SIG-M5 (cell line): ENCODE data around the gene GBA3.

Source experiments
- DNase-seq: peaks from one replicate; lab custom pipeline; 2025; lab: John Stamatoyannopoulos, UW

The GBA3 gene

DNA sequence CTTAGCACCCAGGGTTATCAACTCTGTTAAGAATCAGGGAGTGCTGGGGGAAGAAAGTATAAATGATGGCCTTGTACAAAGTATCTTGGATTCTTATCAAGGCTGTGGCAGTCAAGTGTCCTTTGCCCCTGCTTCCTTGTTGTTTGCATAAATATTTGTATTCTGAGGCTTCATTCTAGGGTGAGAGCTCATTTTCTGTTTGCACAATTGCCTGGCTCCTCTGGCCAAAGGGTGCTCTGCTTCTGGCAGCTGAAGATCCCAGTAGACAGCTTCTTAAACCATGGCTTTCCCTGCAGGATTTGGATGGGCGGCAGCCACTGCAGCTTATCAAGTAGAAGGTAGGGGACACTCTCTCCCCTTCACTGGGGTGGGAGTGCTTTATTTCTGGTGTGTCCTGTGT is at the start of gene GBA3:
Gene GBA3, plus strand, starts transcription at position 202 of the 400 bp plus-strand sequence.
- DNase-seq: no peak

DNA sequence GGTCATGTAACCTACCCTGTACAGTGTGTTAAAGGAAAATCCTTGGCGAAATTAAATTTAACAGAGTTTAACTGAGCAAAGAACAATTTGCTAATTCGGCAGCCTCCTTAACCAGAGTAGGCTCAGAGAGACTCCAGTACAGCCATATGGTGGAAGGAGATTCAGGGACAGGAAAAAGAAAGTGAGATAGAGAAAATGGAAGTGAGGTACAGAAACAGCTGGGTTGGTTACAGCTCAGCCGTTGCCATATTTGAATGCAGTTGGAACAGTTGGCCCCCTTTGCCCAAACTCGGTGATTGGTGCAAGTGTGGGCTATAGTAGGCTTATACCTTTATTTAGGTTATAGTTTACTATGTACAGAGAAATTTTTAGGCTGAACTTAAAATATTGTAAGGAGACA is 48.8 kb upstream of the GBA3 start:
- DNase-seq: no peak

DNA sequence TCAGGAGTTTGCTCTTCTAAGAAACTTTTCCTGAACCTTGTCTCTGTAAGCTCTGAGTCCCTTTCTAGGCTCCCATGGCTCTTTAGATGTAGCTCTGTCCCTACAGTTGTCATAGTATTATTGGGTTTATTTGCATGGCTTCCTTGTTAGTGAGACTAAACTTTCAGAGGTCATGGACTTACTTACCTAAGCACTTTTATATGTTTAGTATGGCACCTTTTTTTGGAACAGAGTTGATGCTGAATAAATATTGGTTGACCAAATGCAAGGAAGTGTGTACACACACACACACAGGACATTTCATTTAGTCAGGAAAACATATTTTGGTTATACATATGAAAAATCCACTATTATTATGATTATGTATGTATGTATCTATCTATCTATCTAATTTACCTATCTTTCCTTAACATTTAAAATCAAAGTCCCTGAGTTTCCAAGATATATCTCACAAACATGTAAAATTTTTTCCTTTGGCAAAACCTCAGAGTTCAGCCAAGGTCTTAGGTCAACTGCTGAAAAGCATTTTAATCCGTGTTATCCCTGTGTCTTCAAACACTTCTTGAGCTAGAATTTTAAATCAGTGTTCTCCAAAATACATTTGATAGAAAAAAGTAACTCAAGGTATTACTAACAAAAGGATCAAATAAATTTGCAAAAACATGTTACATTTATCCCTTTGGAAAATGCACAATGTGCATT is 47.1 kb upstream of the GBA3 start:
- DNase-seq: no peak

DNA sequence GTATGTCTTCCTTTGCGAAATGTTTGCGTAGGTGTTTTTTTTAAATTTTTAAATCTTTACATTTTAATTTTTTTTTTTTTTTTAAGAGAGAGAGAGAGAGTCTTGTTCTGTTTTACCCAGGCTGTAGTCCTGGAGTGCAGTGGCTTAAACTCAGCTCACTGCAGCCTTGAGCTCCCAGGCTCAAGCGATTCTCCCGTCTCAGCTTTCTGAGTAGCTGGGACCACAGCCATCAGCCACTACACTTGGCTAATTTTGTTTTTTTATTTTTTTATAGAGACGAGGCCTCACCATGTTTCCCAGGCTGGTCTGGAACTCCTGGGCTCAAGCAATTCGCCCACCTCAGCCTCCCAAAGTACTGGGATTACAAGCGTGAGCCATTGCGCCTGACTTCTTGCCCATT is 43.7 kb upstream of the GBA3 start:
- DNase-seq: no peak

DNA sequence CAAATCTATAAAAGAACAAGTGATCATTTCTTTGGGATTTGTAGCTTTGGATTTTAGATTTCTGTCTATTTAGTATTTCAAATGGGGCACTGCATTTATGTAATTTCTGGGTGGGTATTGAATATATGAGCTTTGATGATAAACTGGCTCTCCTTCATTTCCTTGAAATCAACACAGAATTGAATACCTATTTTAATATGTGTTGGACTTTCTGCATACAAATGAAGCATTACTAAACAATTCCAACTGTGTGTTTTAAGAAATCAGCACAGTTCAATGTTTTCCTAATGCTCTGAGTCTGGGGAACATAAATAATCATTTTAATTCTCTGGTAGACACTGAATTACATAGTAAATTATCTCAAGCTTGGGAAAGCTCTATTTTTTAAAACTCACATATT is 42.0 kb upstream of the GBA3 start:
- no peak for DNase-seq

DNA sequence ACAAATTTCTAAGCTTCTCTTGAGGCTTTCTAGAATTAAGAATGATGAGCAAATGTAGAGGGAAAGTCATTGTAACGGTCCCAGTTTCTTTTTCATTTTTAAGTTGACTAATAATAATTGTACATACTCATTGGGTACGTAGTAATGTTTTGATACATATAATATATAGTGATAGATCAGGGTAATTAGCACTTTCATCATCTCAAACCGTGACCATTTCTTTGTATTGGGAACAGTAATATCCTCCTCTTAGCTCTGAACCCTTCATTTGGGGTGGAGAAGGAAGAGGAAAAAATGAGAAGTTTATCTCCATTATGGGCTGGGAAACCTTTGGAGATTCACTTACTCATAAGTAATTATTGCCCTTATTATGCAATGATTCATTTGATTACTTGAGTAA is 39.0 kb upstream of the GBA3 start:
- DNase-seq: no peak

DNA sequence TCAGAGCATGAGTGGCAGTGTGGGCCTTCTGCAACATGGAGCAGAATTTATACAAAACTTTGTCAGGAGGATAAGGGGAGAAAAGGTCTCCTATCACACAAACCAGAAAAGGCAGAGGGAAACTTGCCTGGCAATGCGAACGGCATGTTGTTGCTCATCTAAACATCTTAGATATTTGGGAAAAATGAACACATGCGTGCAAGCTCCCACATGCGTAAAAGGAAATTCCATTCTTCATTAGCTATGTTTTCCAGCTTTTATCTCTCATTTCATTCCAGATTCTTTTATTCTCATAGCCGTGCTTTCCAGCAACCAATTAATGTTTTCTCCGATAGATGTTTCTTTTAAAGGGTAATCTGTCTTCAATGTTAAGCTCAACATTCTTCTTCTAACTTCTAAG is 31.3 kb upstream of the GBA3 start:
- DNase-seq: no peak

DNA sequence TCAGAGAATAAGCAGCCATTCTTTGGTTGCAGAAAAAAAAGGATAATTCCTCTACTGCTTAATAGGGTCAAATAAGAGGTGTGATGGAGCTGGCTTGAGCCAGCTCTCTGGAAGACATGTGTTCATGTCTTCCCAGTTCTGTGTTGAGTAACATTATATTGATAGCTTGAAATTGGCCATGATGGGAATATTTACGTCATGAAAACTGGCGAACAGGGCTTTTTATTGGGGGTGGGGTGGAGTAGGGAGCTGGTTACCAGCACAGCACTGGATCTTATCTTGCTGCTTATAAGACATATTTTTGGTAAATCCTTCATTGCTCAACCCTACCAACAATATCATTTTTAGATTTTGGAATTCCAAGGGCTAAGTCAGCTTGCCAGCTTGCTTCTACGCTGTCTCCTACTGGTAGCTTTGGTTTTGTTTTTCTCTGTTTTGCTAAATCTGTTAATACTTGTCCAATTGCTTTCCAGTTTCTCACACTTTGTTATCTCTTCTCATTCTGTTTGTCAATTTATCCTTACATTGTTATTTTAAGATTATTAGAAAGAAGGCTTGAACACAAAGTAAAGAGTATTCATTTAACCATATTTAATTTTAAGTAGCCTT is 25.3 kb upstream of the GBA3 start:
- DNase-seq: no peak

DNA sequence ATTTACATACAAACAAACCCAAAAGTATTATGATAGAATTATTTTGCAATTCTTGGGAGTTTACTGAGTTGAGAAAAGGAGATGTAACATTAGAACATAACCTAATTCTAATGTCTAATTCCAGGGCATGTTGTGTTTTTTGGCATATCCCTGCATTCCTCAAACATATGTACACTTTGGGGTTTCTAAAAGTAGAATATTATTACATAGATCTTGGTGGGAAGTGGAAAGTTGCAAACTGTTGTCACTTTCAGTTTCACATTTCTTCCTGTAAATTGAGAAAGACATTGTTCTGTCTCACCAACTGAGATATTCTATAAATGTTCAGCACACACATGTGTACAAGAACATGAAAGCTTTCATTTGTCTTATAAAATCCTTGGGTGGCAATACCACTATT is 24.4 kb upstream of the GBA3 start:
- no peak for DNase-seq

DNA sequence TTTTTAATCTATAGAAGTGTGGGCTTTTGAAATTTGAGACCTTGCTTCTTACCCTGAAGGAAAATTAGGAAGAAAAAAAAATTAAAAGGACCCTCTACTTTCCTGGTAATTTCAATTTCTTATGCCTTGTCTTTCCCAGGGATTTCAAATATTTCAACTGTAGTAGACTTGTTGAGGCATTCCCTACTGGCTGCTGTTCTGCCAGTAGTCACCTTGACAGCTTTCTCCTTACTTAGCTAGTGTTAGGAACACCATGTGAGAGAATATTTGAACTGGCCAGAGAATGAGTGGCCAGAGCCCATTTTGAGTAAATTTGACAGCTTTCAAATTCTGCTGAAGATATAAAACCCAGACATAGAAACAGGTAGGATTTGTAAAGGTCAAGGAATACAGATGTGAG is 24.0 kb upstream of the GBA3 start:
- DNase-seq: no peak

DNA sequence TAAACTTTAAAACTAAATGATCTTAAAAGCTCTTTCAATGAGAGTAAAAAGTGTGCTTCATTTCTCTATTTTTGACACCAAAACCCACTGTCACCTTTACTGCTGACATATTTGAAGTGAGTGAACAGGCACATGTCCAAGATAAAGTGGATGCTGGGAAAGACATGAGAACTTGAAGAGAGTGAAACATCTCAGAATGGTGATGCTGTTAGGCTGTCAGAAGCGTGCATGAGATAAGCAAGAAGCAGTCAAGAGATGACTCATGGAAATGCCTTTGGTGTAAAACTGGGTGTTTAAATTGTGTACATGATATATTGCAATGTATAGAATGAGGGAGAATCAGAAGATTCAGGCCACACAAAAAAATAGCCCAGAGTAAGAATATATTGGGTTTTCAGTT is 21.8 kb upstream of the GBA3 start:
- no peak for DNase-seq

DNA sequence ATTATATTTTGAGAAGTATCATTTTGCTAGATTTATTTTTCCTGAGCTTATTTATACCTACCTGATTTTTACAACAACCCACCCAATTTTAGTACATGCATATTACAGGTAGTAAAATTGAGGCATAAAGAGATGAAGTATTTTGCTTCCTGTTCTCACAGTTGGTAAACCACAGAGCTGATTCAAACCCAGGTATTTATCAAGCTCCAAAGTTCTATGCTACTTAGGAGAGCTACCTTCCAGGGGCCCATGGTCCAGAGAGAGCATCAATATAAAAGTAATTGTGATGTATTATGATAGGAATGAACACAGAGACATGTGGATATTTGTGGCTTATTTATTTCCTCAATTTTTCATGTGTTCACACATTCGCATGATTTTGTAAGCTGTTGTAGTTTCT is 20.2 kb upstream of the GBA3 start:
- DNase-seq: no peak

DNA sequence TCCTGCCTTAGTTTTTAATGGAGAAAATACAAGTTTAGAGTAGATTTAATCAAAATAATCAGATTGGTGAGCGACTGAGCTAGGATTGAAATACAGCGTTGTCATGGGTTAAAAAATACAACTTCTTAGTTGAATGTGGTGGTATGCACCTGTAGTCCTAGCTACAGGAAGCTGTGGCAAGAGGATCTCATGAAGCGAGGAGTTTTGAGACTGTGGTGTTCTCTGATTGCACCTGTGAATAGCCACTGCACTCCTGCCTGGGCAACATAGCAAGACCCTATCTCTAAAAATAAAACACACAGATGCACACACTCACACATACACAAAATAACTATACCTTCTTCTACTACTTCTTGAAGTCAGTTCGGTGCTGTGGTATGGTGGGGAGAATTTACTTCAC is 19.8 kb upstream of the GBA3 start:
- DNase-seq: no peak

DNA sequence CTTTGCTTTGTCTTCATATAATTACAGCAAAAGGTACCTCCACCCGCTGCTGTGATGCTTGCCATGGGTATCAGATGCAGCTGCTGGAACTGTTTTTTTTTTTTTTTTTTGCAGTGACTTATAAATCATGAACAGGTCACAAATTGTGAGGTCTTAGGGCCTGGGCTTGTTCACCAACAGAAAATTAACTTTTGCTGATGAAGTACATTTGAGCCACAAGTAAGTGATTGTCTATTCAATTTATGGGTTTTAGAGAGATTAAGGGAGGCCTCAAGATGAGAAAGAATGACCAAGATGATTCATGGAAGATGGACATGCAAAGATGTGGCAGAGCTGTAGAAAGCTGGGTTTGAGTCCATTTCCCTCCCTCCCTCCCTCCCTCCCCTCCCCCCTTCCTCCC is 18.0 kb upstream of the GBA3 start:
- DNase-seq: no peak

DNA sequence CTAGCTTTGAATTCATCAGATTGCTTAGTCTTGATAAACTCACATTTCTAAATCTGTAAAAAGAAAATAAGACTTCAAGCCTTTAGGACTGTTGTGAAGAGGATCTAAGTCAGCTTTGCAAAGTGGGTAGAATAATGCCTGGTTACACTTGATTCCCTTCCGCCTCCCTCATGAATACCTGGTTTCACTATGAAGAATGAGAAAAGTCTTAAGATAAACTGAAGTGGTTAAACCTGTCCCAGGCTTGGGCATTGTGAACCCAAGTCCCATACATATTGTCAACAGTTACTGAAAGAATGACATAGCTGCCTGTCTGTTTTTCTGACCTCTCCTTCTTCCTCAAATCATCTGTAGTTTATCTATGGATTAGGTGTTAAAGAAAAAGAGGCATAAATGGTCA is 16.7 kb upstream of the GBA3 start:
- DNase-seq: no peak

DNA sequence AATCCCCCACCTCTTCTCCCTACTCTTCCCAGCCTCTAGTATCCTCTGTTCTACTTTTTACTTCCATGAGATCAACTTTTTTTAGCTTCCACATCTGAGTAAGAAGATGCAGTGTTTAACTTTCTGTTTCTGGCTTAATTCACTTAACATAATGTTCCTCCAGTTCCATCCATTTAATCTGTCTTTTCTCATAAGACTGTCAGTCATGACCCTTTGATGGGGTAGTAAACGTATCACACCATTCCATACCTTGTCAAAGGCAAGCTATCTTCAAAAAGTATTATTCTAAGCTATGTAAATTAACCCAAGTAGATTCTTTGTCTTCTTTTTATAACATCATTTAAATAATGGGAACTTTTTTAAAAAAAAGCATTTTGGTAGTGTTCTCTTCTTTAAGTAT is 15.0 kb upstream of the GBA3 start:
- DNase-seq: no peak

DNA sequence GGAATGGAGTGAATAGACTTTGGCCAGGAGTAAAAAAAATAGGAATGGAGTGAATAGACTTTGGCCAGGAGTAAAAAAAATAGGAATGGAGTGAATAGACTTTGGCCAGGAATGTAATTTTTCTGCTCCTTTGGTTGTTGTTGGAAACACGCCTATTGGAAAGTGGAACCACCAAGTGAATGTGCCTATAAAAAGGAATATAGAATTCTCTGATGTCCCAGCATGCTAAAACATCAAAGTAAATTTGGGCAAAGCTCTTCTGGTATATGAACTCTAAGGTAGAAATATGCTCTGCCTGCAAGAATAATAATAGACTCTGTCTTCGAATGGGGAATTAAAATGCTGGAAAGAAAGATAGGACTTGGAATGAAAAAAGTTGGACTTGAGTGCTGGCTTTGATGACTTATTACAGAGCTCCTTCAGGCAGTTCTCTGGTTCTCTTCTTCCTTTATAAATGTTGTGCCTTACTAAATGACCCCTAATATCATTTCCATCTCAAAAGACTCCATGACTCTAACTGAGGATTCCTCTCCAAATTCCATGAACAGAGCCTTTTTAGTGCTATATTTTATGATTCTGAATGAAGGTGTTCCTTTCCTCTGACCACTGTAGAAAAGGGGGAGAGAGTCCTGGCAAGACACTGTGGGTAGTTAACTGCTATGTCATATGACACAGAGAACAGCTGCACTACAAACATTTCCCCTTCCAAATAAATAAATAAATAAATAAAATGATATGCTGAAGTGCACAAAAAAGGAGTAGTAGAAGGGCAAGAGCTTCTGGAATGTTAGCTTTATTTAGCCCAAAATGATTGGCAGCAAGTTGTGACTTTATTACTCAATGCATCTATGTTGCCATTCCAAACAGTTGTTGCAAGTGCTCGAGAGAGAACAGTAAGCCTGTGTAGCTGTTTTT is 13.5 kb upstream of the GBA3 start:
- no peak for DNase-seq

DNA sequence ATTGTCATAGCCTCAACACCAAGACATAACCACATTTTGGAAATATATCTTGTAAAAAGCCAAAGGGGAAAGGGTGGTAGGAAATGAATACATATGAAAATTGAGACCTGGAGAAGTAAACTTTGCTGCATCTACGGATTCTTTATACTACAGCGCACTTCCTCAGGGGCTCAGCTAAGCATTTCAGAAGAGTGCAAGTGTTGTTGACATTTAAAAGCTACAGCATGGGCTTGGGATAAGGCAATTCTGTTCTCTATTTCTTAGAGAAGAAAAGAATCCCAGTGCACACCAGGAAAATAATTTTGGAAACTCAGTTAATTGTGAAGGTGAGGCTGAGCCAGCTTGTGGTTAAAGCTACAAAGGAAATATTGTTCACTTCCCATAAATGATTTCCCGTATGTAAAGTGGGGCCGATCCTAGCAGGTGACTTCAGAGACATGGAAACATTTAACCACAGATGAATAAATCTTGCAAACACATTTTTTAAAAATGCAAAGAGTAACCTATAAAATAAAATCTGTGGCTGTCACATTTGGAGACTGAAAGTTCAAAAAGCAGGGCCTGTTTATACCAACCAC is 12.6 kb upstream of the GBA3 start:
- DNase-seq: no peak

DNA sequence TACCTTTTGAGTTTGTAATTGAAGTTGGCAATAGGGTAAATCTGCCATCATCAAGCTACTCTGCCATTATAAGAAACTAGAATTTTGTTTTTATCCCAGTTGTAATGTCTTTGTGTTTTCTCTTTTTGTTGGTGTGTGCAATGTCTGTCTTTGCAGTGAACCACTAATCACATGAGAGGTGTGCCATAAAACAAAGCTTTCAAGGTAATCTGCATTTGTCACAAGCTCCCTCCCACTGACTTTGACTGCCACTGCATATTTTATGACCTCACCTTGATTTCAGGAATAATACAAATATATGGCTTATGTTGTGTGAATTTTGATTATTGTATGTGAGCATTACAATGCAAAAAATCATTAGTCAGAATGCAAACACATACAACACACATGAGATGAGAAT is 9.0 kb upstream of the GBA3 start:
- DNase-seq: no peak

DNA sequence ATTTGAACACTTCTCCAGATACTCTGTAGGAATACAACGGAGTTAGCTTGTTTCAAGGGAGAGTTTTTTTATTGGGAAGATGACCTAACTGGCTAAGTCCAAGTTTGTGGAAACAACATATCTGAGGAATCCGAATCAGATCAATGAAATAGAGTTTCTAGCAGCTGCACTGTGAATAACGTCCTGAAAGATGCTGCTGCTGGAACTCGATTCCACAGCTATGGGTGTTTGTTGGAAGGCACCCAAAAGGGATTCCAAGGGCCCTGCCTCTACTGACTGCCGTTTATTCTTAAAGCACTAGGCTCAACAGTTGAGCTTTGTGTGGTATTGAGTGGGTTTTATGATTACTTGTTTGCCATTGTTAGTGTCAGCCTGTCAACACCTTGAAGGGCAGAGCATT is 6.6 kb upstream of the GBA3 start:
- DNase-seq: no peak

DNA sequence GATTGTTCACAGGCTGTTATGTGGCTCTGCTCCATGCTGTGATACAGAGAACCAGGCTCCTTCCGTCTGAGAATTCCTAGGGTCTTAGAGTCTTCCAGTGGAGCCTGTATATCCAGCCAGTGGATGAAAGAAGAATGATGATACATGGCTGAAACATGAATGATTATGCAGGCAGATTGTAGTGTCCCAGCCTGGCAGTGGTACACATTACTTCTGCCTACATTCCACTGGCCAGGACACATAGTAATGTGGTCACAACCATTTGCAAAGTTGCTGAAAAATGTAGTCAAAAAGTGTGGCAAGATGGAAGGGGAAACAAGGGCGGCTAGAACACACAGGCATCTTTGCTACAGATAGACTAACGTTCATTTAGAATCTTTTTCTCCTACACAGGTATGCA is 4.5 kb upstream of the GBA3 start:
- DNase-seq: no peak

DNA sequence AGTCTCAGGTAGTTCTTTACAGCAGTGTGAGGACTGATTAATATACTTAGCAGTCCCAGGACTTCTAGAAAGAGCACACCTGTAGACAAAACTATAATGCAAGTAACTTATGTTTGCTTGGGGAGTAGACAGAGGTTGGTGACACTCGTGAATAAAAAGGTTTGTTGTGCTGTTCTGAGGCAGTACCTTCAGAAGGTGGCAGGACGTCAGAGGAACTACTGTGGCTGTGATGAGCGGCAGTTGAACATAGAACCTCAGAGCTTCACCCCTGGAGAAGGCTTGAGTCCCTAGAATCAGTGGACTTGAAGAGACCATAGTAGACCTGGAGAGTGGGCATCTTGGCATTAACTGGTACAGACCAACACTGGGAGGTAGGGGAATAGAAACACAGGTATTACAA is 3.3 kb upstream of the GBA3 start:
- DNase-seq: no peak

DNA sequence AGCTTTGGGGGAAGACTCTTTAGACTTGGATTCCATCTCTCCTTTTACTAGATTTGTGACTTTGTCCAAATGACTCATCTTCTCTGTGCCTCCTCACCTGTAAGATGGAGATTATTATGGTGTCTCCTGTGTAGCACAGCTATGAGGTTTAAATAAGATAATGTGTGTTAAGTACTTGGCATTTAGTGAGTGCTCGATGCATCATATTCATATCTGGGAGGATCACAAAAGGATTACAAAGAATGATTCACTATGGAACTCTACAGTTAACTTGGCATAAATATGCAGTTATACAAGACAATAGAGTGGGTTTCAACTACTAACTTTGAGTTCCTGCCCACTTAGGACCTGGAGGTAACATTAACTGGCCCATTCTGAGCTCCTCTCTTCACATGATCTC is 2.3 kb downstream of the GBA3 start:
- no peak for DNase-seq
